NCI-H2107 treated with DMSO at 0.1 percent for 48 hours (cell line): ENCODE data around the gene SULT1B1.

Source experiments
- DNase-seq: peaks from one replicate; lab custom pipeline; 2025; ENCODE audit not compliant: unreplicated experiment; lab: John Stamatoyannopoulos, UW

Gene SULT1B1

DNA sequence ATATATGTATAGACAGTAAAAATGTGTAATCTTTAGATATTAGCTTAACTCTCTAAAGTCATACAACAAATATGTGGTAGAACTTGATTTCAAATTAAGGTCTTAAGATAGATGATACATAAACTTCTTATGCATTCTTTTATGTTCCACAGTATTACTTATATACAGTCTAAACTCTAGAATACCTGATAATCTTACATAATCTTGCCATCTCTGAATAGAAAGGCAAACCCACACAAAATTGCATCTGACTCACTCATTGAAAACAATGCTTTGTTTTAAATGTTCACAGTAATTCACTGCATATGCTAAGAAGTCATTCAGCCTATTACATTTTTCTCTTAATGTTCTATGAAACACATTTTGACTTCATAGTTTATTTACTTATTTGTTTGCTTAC lies 10.1 kb downstream of the SULT1B1 start:
- DNase-seq: no peak

- no peak for DNase-seq
Measured at GRCh38 chr4:69749771-69750170, 10.6 kb downstream of the SULT1B1 start.

GRCh38 chr4:69748173-69748572 lies 12.2 kb downstream of the SULT1B1 start:
- no peak for DNase-seq

GRCh38 chr4:69744157-69744478 lies 16.3 kb downstream of the SULT1B1 start:
- no peak for DNase-seq

GRCh38 chr4:69743476-69744156 lies 16.8 kb downstream of the SULT1B1 start:
- no peak for DNase-seq

GRCh38 chr4:69742596-69742995 lies 17.8 kb downstream of the SULT1B1 start:
- DNase-seq: no peak

DNA sequence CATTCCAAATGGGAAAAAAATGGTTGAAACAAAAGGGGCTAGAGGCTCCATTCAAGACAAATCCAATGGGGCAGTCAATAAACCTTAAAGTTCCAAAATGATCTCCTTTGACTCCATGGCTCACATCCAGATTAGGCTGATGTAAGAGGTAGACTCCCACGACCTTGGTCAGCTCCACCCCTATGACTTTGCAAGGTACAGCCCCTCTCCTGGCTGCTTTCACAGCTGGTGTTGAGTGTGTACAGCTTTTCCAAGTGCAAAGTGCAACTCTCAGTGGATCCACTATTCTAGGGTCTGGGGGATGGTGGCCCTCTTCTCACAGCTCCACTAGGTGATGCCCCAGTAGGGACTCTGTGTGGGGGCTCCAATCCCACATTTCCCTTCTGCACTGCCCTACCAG lies 21.5 kb downstream of the SULT1B1 start:
- DNase-seq: no peak

GRCh38 chr4:69735119-69735518 lies 25.3 kb downstream of the SULT1B1 start:
- no peak for DNase-seq

DNA sequence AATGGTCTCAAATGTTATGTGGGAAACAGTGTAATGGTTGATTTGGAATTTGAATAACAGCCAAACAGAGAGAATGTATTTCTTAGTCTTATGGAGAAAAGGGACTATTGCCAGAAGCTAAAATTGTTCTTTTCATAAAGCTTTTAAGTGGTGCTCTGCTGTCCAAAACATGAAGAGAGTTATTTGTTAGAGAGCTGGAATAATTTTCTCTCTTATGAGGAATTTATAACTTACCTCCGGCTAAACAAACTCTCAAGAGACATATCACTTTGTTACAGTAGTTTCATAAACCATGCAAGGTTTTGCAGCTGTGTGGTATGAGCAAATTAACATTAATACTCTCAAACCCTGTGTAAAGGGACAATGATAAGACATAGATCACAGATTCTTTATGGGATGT lies 28.6 kb downstream of the SULT1B1 start:
- DNase-seq: no peak

DNA sequence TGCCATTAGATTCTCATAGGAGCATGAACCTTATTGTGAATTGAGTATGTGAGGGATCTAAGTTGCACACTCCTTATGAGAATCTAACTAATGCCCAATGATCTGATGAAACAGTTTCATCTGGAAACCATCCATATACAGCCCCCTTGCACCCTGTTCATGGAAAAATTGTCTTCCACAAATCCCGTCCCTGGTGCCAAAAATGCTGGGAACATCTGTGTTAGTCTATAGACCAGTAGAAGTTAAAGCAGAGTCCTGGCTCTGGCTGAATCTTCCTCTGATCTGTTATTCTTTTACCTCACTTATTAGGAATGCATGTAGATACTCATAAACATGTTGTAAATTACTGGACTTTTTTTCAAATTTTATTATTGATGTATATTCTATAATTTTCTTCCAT lies 29.2 kb downstream of the SULT1B1 start:
- no peak for DNase-seq

DNA sequence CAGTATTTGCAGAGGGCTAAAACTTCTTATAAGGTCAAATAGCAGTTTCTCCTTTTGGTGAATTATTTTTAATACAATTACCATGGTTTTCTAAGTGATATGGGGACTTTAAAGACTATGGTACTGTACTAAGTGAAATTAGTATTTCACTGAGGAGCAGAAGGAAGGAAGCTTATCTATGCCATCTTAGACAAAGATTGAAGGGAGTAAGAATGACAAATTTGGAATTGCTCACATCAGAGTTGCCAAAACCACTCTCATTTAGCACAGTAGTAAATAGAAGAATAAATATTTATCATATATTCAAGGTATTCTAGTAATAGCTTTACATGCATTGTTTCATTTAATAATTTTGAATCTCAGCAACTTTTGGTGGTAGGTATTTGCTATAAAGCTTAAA lies 30.4 kb downstream of the SULT1B1 start:
- DNase-seq: no peak

GRCh38 chr4:69727926-69728325 lies 32.5 kb downstream of the SULT1B1 start:
- DNase-seq: no peak

DNA sequence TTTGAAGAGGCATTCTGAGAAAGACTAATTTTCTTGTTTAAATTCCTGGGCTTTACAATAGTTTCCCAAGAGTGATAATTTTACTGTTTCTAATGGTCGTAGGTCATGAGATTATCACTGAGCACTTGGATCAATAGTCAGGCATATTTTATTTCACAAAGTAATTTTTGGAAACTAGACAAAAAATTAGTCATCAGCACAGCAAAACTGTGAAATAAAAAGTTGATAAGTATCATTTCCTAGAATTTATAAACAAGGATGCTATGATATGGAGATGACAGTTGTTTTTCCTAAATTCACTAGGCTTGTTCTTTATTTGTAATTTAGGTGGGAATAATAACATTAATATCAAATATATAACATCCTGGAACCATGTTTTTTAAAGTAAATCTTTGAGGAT lies 33.0 kb downstream of the SULT1B1 start:
- no peak for DNase-seq

- no peak for DNase-seq
Measured at GRCh38 chr4:69726971-69727370, 33.4 kb downstream of the SULT1B1 start.

GRCh38 chr4:69718396-69719271 lies 41.8 kb downstream of the SULT1B1 start:
- DNase-seq: no peak

- no peak for DNase-seq
Measured at GRCh38 chr4:69717778-69718177, 42.6 kb downstream of the SULT1B1 start.

DNA sequence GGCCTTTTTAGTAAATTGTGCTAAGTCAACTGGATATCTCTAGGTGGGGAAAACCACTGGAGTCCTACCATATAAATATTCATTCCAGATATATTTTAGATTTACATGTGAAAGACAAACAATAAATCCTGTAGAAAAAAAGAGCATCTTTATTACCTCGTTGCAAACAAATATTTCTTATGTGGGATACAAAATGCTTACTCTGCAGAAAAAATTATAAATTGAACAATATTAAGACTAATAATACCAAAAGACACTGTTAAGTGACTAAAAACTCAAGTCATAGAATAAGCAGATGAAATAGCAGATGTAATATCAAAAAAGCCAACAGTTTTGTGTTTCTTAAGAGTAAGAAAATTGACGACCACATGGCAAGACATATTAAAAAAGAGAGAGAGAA lies 43.8 kb downstream of the SULT1B1 start:
- no peak for DNase-seq

GRCh38 chr4:69714086-69714485 lies 46.3 kb downstream of the SULT1B1 start:
- no peak for DNase-seq

GRCh38 chr4:69713593-69713992 lies 46.8 kb downstream of the SULT1B1 start:
- DNase-seq: no peak

- no peak for DNase-seq
Measured at GRCh38 chr4:69710580-69710979, 49.8 kb downstream of the SULT1B1 start.

GRCh38 chr4:69708211-69708610 lies 52.2 kb downstream of the SULT1B1 start:
- no peak for DNase-seq

GRCh38 chr4:69707807-69708206 lies 52.6 kb downstream of the SULT1B1 start:
- no peak for DNase-seq

- no peak for DNase-seq
Measured at GRCh38 chr4:69702201-69702600, 58.2 kb downstream of the SULT1B1 start.
